ENCODE results near the gene BMPER.

Gene BMPER

DNA sequence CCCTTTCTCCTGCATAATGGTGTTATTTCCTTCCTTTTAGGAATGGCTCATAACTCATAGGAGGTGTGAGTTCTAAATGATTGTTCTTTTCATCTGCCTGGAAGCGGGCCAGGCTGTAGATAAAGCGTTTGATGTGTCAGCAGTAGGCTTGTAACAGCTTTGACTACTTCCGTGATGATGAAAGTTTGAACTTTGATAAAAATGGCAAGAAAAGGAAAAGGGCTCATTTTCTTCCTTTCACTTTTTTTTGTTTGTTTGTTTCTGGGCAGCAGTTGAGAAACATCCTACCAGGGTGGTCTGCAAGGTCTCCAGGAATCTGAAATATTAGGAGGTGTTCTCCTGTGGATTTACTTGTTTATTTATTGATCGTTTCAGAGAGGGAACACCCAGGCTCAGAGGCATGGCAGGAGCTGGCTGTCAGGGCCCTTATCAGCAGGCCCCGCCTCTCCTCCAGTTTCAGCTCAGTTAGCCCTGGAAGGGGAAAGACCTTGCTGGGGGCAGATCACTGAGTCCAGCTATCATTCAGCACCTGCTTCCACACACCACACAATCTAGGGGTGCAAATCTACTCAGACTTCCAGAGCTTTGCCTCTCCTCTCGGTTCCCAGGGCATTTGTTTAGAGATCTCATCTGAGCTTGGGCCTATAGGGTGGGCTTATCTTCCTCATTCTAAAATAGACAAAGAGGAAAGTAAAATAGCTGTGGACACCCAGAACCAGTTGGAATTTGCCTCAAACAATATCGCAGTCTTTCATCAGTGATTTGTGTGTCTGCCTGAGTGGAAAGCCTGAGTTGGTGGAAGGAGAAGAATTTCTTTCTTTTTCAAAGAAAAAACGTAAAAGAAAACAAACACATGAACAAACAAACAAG lies 130.9 kb downstream of the BMPER start:
- POLR2A ChIA-PET = no interaction called here
- CTCF ChIA-PET = interaction anchor here (0.7 to 1.1 kb wide), 2 partner anchors 10 to 55 kb away, joined by 3 read pairs; no protein-coding TSS in a partner anchor
- TF ChIP-seq, protein P1, sequence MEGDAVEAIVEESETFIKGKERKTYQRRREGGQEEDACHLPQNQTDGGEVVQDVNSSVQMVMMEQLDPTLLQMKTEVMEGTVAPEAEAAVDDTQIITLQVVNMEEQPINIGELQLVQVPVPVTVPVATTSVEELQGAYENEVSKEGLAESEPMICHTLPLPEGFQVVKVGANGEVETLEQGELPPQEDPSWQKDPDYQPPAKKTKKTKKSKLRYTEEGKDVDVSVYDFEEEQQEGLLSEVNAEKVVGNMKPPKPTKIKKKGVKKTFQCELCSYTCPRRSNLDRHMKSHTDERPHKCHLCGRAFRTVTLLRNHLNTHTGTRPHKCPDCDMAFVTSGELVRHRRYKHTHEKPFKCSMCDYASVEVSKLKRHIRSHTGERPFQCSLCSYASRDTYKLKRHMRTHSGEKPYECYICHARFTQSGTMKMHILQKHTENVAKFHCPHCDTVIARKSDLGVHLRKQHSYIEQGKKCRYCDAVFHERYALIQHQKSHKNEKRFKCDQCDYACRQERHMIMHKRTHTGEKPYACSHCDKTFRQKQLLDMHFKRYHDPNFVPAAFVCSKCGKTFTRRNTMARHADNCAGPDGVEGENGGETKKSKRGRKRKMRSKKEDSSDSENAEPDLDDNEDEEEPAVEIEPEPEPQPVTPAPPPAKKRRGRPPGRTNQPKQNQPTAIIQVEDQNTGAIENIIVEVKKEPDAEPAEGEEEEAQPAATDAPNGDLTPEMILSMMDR (IDR thresholded peaks at IDR 0.05; ENCODE audit: insufficient read depth, low read length, missing control alignments) = no peak
- no peak for DNase-seq (ENCODE audit: low read depth, low spot score)
- H3K4me3 ChIP-seq (ENCODE audit: low read depth, low read length) = no peak overlapping the region

GRCh38 chr7:34036972-34037792 lies 131.8 kb downstream of the BMPER start:
- ChIA-PET POLR2A (no interaction called here), CTCF (interaction anchor here (1.0 to 1.1 kb wide), 2 partner anchors 9 to 11 kb away, joined by 3 read pairs; no protein-coding TSS in a partner anchor)
- DNase-seq (ENCODE audit: low read depth, low spot score) = no peak
- TF ChIP-seq, protein P1 (IDR thresholded peaks at IDR 0.05; ENCODE audit: insufficient read depth, low read length, missing control alignments) = no peak
- H3K4me3 ChIP-seq (ENCODE audit: low read depth, low read length) = no peak overlapping the region

DNA sequence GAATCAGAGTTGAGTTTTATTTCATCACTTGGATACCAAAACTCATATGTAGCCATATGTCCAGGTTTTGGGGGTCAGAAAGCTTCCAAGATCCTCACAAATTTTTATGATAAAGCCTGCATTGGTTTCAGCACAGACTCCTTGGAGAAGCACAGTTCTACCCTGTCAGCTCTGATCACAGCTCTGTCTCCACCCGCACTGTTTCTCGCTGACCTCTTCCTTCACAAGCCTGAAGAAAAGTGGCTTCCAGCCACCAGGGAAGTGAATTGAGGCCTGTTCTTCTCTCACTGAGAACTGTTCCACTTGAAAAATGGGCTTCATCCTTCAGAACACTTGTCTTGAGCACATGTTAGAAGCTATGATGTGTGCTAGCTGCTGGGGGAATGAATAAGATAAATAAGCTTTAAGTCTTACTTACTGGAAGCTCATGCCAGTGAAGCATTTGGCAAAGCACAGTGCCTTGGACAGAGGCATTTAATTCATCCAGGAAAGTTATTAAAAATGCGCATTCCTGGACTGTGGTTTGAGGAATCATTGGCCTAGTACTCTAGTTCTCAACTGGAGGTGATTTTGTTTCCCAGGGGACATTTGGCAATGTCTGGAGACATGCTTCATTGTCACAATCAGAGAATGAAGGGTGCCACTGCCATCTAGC lies 133.6 kb downstream of the BMPER start:
- ChIA-PET CTCF (interaction anchor here (0.9 to 1.7 kb wide), 4 partner anchors 10 to 107 kb away, joined by 3 to 5 read pairs (median 4); no protein-coding TSS in a partner anchor), POLR2A (interaction anchor here (1.0 kb wide), 1 partner anchor 19 kb away, joined by 4 read pairs; no protein-coding TSS in a partner anchor)
- H3K4me3 ChIP-seq (ENCODE audit: low read depth, low read length) = no peak overlapping the region
- DNase-seq (ENCODE audit: low read depth, low spot score) = peak; percentile 55
- TF ChIP-seq, protein P1 (IDR thresholded peaks at IDR 0.05; ENCODE audit: insufficient read depth, low read length, missing control alignments) = no peak

GRCh38 chr7:34041707-34042106 lies 136.4 kb downstream of the BMPER start:
- H3K4me3 ChIP-seq (ENCODE audit: low read depth, low read length) = no peak overlapping the region
- ChIA-PET CTCF (interaction anchor here (0.9 to 1.4 kb wide), 4 partner anchors 11 to 59 kb away, joined by 3 to 4 read pairs (median 4); no protein-coding TSS in a partner anchor), POLR2A (no interaction called here)
- no peak for DNase-seq (ENCODE audit: low read depth, low spot score)
- TF ChIP-seq, protein P1 (IDR thresholded peaks at IDR 0.05; ENCODE audit: insufficient read depth, low read length, missing control alignments) = no peak

GRCh38 chr7:34042406-34042805 lies 137.1 kb downstream of the BMPER start:
- POLR2A ChIA-PET = no interaction called here
- no peak overlapping the region for H3K4me3 ChIP-seq (ENCODE audit: low read depth, low read length)
- DNase-seq (ENCODE audit: low read depth, low spot score) = no peak
- CTCF ChIA-PET = interaction anchor here (1.3 kb wide), 2 partner anchors 37 to 60 kb away, joined by 4 to 5 read pairs; no protein-coding TSS in a partner anchor
- TF ChIP-seq, protein P1 (IDR thresholded peaks at IDR 0.05; ENCODE audit: insufficient read depth, low read length, missing control alignments) = no peak

All from AG04449 (cell line).